Measurements from ENCODE around the gene PARD6G.

PARD6G gene

GRCh38 chr18:80136679-80137078 lies 110.6 kb downstream of the PARD6G start:
- no peak for TF ChIP-seq CTCF (IDR thresholded peaks at IDR 0.05)

DNA sequence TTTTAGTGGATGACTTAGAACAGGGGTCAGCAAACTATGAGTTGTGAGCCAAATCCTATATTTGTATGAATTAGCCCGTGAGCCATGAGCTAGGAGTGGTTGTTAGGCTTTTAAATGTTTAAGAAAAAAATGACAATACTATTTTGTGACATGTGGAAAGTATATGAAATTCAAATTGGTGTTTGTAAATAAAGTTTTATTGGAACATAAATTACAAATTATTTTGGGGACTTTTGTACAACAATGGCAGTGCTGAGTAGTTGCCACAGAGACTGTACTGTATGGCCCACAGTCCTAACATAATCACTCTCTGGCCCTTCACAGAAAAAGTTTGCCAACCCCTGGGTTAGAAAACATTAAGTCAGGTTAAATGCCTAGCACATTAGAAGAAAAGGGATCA lies 112.2 kb downstream of the PARD6G start:
- no peak for TF ChIP-seq CTCF (IDR thresholded peaks at IDR 0.05)

DNA sequence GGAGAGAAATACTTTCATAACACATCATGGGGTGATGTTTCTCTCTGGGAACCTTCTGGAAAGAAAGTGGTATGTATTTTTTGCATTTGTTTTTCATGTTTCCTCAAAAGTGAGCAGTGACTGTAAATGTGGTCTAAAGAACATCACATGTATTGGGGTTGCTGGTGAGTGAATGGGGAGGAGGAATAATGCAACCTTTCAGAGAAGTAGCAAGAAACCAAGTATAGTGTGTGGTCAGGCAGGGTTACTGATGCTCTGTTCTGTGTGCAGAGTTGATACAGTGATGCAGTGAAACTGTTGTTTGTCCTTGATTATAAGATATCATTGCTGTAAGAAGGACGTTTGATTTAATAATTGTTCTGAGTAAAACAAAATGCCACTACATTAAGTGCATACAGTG lies 114.2 kb downstream of the PARD6G start:
- TF ChIP-seq CTCF (IDR thresholded peaks at IDR 0.05), result no peak

DNA sequence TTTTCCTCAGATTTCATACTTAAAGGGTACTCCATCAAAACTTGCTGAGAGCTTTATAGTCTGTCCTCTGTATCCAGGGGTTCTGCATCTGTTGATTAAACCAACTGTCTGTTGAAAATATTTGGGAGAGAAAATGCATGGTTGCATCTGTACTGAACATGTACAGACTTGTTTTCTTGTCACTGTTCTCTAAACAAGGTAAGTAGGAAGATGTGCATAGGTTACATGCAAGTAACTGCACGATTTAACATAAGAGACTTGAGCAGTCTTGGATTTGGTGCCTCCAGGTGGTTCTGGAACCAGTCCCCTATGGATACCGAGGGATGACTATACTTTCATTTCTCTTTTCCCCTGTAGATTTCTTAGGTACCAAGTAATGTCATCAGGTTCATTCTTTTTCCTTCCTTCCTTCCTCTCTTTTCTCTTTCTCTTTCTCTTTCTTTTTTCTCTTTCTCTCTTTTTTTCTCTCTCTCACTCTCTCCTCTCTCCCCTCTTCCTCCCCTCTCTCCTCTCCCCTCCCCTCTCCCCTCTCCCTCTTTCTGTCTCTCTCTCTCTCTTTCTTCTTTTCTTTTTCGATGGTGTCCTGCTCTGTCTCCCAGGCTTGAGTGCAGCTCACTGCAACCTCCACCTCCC lies 115.0 kb downstream of the PARD6G start:
- no peak for TF ChIP-seq CTCF (IDR thresholded peaks at IDR 0.05)

- TF ChIP-seq CTCF (IDR thresholded peaks at IDR 0.05), result no peak
Observed at GRCh38 chr18:80130555-80130954, 116.8 kb downstream of the PARD6G start.

DNA sequence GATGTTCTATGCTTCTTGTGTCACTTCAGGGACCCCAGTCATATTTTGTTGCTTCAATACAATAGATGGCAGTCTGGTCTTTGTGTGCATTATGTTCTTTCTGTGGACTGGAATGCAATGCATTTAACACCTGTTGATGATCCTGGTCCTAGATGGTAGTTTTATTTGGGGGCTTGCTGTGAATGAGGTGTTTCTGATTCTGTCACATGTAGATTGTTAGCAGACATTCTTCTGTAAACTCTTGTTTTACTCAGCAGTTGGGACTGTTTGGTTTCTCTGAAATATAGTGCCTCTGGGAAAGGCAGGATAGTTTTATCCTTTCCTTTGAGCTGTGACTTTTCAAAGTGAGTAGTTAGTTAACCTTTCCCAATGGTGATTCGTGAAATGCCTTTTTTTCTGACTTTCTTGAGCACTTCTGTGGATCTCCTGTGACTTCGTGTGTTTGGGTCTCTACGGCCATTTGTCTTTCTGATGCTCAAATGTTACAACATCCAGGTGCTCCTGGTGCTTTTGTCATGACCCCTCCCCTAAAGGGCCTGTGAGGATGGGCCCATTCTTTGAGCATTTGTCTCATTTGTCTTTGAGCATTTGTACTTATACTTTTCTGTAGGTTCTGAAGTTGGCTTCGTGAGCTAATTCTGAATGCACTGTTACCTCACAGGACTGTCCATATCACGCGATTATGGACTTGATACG lies 117.5 kb downstream of the PARD6G start:
- no peak for TF ChIP-seq CTCF (IDR thresholded peaks at IDR 0.05)

GRCh38 chr18:80127635-80128034 lies 119.7 kb downstream of the PARD6G start:
- no peak for TF ChIP-seq CTCF (IDR thresholded peaks at IDR 0.05)

All from LNCAP (cell line).